Mucosa of stomach (tissue), 1 donor: ENCODE data around the gene ENTPD8.

Source experiments
- H3K27me3 ChIP-seq: one replicate; pipeline ENCODE4 v1.7.0; 2013; ENCODE audit warnings: mild to moderate bottlenecking, low read length; ENCODE audit not compliant: control insufficient read depth, insufficient read depth
- H3K36me3 ChIP-seq: one replicate; pipeline ENCODE4 v1.7.0; 2013; ENCODE audit warnings: low read length; ENCODE audit not compliant: control insufficient read depth, insufficient read depth
- H3K4me1 ChIP-seq: one replicate; pipeline ENCODE4 v1.7.0; 2013; ENCODE audit warnings: mild to moderate bottlenecking, low read length; ENCODE audit not compliant: control insufficient read depth, insufficient read depth
- H3K4me3 ChIP-seq: one replicate; pipeline ENCODE4 v1.7.0; 2013; ENCODE audit warnings: low read length
- H3K9ac ChIP-seq: one replicate; pipeline ENCODE4 v1.7.0; 2013; ENCODE audit warnings: mild to moderate bottlenecking, low read length, moderate library complexity
- H3K9me3 ChIP-seq: one replicate; pipeline ENCODE4 v1.7.0; 2013; ENCODE audit warnings: mild to moderate bottlenecking, low read length, moderate library complexity; ENCODE audit not compliant: control insufficient read depth
- donor health status: Pancreatic carcinoma.

ENTPD8 gene

DNA sequence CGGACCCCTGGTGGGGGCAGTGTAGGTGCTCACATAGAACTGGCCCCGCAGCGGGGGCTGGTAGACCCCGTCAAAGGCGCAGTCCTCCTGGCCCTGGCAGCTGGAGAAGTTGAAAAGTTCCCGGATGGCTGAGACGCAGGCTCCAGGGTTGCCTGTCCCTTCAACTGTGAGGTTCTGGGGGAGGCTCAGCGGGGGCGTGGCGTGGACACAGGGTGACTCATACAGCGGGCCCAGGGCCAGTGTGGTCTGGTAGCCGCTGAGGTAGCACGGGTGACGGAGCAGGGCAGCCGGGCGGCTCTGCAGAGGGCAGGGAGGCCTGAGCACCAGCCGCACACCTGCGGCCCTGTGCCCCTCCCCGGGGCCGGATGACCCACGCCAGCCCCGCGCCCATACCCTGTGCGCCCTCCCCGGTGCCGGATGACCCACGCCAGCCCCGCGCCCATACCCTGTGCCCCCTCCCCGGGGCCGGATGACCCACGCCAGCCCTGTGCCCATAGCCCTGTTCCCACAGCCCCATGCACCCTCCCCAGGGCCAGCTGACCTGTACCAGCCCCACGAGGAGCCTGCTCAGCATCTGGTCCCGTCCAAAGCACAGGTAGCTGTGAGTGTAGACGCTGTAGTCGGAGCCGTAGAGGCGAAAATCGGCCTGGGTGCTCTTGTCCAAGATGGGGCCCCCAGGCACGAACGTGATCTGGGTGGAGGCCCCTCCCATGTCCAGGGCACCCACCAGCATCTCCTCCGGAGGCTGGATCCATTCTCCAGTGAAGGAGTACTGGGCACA is 5.0 kb downstream of the ENTPD8 start:
- Histone ChIP-seq H3K27me3 (no peaks in the 10 kb centered on the region), H3K36me3 (no peaks in the 10 kb centered on the region), H3K4me1 (peaks cover 43% of the 10 kb centered on the region), H3K4me3 (peak overlapping the region; percentile 72), H3K9ac (peak overlapping the region; percentile 83), H3K9me3 (no peaks in the 10 kb centered on the region)

GRCh38 chr9:137435381-137435891 is 5.7 kb downstream of the ENTPD8 start:
- H3K4me1 ChIP-seq, result peaks cover 45% of the 10 kb centered on the region
- no peaks in the 10 kb centered on the region for H3K9me3 ChIP-seq
- H3K36me3 ChIP-seq, result no peaks in the 10 kb centered on the region
- no peaks in the 10 kb centered on the region for H3K27me3 ChIP-seq
- peak overlapping the region; percentile 83 for H3K9ac ChIP-seq
- peak overlapping the region; percentile 46 for H3K4me3 ChIP-seq

GRCh38 chr9:137434498-137435380 is 6.4 kb downstream of the ENTPD8 start:
- Histone ChIP-seq H3K4me1 (peaks cover 52% of the 10 kb centered on the region), H3K36me3 (no peaks in the 10 kb centered on the region), H3K9ac (no peak overlapping the region), H3K4me3 (no peak overlapping the region), H3K9me3 (no peaks in the 10 kb centered on the region), H3K27me3 (no peaks in the 10 kb centered on the region)

DNA sequence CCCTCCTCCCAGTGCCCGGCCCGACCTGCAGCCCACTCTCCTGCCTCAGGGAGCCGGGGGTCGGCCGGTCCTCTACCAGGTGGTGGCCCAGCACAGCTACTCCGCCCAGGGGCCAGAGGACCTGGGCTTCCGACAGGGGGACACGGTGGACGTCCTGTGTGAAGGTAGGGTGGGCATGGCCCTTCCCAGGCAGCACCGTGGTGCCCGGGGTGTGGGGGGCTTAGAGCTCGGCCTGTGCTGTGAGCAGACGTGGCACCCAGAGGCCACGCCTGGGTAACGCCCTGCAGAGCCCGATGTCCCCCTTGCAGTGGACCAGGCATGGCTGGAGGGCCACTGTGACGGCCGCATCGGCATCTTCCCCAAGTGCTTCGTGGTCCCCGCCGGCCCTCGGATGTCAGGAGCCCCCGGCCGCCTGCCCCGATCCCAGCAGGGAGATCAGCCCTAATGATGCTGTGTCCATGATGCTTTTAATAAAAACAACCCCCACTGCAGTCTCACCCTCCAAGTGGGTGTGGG is 7.2 kb downstream of the ENTPD8 start:
- Histone ChIP-seq H3K9me3 (no peaks in the 10 kb centered on the region), H3K36me3 (no peaks in the 10 kb centered on the region), H3K4me1 (peaks cover 46% of the 10 kb centered on the region), H3K4me3 (no peak overlapping the region), H3K27me3 (no peaks in the 10 kb centered on the region), H3K9ac (no peak overlapping the region)

DNA sequence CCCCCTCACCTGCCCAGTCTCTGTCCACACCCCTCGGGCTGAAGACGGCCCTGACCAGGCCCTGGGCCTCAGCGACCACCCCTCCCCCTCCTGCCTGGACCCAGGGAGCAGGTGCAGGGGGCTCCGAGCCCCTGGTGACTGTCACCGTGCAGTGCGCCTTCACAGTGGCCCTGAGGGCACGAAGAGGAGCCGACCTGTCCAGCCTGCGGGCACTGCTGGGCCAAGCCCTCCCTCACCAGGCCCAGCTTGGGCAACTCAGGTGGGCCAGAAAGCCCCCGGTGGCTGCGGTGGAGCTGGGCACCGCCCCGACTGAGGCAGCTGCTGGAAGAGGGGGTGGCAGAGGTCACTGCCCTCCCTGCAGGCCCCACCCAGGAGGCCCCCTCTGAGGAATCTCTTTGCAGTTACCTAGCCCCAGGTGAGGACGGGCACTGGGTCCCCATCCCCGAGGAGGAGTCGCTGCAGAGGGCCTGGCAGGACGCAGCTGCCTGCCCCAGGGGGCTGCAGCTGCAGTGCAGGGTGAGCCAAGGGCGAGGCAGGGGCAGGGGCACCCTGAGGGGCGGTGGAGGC is 7.7 kb downstream of the ENTPD8 start:
- peaks cover 47% of the 10 kb centered on the region for H3K4me1 ChIP-seq
- H3K36me3 ChIP-seq, result no peaks in the 10 kb centered on the region
- no peak overlapping the region for H3K4me3 ChIP-seq
- no peaks in the 10 kb centered on the region for H3K27me3 ChIP-seq
- H3K9ac ChIP-seq, result no peak overlapping the region
- H3K9me3 ChIP-seq, result no peaks in the 10 kb centered on the region

DNA sequence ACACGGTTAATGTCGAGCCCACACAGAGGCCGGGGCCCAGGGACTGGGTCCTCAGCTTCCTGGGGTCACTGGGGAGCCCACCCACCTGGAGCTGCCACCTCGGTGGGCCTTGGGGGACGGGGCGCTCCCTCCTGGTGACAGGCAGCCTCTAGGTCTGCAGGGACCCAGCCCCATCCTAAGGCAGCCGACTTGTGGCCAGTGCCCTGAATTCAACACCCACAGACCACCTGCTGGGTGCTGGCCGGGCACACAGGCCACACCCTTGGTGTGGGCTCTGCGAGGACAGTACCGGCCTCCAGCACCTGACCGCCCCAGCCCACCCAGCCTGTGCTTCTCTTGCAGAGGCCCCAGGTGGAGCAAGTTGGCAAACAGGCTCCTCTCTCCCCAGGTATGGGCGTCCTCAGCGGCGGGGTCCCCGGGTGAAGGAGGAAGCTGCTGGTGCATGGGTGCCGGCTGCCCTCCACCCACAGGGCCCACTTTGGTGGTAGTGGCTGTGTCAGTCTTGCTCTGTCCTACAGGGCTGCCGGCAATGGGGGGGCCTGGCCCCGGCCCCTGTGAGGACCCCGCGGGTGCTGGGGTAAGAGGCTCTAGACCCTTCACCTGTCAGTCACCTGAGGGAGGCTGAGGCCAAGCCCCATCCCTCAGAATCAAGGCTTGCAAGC is 8.3 kb downstream of the ENTPD8 start:
- H3K9me3 ChIP-seq, result no peaks in the 10 kb centered on the region
- H3K27me3 ChIP-seq, result no peaks in the 10 kb centered on the region

DNA sequence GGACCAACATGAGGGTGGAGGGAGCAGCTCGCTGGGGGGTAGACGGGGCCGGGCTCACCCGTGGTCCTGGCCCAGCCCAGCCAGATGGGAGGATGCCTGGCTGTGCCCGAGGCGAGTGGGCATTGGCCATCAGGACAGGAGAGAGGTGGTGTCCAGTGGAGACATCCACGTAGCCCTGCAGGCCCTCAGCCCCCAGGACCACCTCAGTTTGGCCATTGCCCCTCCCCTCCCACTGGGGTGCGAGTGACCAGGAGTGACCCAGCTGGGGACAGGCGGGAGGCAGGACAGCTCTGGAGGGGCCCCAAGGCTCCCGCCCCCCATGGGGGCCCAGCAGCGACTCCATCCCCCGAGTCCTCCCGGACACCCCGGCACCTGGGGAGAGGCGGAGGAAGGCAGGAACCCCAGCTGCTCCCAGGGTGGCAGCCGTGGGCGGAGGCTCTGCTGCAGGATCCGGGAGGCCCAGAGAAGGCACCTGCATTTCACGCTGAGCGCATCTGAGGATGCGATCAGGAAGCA is 9.7 kb downstream of the ENTPD8 start:
- H3K27me3 ChIP-seq, result no peaks in the 10 kb centered on the region
- H3K9ac ChIP-seq, result no peak overlapping the region
- H3K9me3 ChIP-seq, result no peaks in the 10 kb centered on the region
- peaks cover 35% of the 10 kb centered on the region for H3K4me1 ChIP-seq
- H3K36me3 ChIP-seq, result no peaks in the 10 kb centered on the region
- H3K4me3 ChIP-seq, result no peak overlapping the region

More for the DNA sequence above, 8.3 kb downstream of the ENTPD8 start:
- Histone ChIP-seq H3K36me3 (no peaks in the 10 kb centered on the region), H3K9ac (no peak overlapping the region), H3K4me1 (peaks cover 48% of the 10 kb centered on the region), H3K4me3 (no peak overlapping the region)

- H3K9me3 ChIP-seq, result no peaks in the 10 kb centered on the region
- no peak overlapping the region for H3K9ac ChIP-seq
- no peaks in the 10 kb centered on the region for H3K27me3 ChIP-seq
Measured at GRCh38 chr9:137430723-137431415, 10.3 kb downstream of the ENTPD8 start.

DNA sequence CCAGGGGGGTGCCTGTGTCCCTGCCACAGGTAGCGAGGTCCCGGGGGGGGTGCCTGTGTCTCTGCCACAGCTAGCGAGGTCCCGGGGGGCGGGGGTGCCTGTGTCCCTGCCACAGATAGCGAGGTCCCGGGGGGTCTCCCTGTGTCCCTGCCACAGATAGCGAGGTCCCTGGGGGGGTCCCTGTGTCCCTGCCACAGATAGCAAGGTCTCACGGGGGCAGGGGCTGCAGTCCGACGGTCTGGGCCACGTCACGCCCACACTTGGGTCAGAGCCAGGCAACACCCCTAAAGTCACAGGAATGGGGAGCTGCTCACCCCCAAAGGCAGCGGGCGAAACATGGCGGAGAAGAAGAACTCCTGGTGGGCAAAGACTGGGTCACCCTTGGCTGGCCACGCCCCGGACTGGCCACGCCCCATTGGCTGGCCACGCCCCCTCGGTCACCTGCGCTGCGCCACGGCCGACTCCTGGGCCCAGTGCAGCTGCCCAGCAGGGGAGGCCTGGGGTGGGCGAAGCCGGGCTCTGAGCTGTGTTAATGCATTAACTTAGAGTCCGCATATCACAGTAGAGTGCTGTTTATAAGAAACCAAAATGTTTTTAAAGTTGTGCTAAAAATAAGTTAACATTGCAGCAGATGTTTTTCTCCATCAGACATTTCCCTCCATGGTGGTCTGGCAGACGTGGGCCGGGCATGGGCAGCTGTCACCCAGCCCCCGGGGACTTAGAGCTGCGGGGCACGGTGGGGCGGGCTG is 11.0 kb downstream of the ENTPD8 start:
- no peaks in the 10 kb centered on the region for H3K27me3 ChIP-seq
- H3K4me1 ChIP-seq, result peaks cover 22% of the 10 kb centered on the region
- H3K9ac ChIP-seq, result no peak overlapping the region
- no peak overlapping the region for H3K4me3 ChIP-seq
- H3K36me3 ChIP-seq, result no peaks in the 10 kb centered on the region
- no peaks in the 10 kb centered on the region for H3K9me3 ChIP-seq

More at GRCh38 chr9:137430723-137431415, 10.3 kb downstream of the ENTPD8 start:
- H3K4me1 ChIP-seq, result peaks cover 29% of the 10 kb centered on the region
- H3K36me3 ChIP-seq, result no peaks in the 10 kb centered on the region
- H3K4me3 ChIP-seq, result no peak overlapping the region

DNA sequence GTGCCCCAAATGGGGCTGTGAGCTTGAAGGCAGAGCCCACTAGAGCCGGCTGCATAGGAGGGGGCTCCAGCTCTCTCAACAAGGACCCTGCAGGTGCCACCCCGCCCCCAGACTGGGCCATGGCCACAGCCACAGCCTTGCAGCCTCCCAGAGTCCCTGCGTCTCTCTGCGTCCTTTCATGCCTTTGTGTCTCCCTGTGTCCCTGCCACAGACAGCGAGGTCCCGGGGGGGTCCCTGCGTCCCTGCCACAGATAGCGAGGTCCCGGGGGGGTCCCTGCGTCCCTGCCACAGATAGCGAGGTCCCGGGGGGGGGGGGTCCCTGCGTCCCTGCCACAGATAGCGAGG is 11.6 kb downstream of the ENTPD8 start:
- H3K36me3 ChIP-seq, result no peaks in the 10 kb centered on the region

More for the DNA sequence above, 11.6 kb downstream of the ENTPD8 start:
- H3K4me3 ChIP-seq, result no peak overlapping the region
- H3K4me1 ChIP-seq, result peaks cover 17% of the 10 kb centered on the region
- H3K9ac ChIP-seq, result no peak overlapping the region
- no peaks in the 10 kb centered on the region for H3K9me3 ChIP-seq
- no peaks in the 10 kb centered on the region for H3K27me3 ChIP-seq
